ENCODE measurements around the gene B3GALNT2. TPM values are rescaled to one million over a fixed set of nuclear protein-coding genes. Genes with fewer than 3 reads are reported as not detected.

Gene B3GALNT2
- total and polyA plus RNA-seq, 2 donors (not counting 1 experiment from before 2014, with no cell fraction given) = 5.6 to 12.2 TPM

- ChIA-PET CTCF (interaction anchor here (0.6 kb wide), 1 partner anchor 317 kb away, joined by 6 read pairs; no protein-coding TSS in a partner anchor), POLR2A (no interaction called here)
- H3K27ac ChIP-seq (ENCODE audit: low read length in 2 of 2) = no peak overlapping the region
- Mint-ChIP-seq H3K27ac (no peak overlapping the region), H3K4me3 (no peak overlapping the region), H3K27me3 (no peaks in the 10 kb centered on the region), H3K9me3 (ENCODE audit: insufficient read depth) (no peaks in the 10 kb centered on the region), H3K4me1 (no peaks in the 10 kb centered on the region)
- no peak overlapping the region for H3K9ac ChIP-seq (ENCODE audit: low read length)
- H3K36me3 ChIP-seq (replicated peaks in 1 of 2; ENCODE audit: control extremely low read depth in 1 of 2, control insufficient read depth in 1 of 2, extremely low read depth in 1 of 2, insufficient read depth in 2 of 2, low read length in 1 of 2) = peaks cover 3 to 16% of the 10 kb centered on the region in 2 experiments
- intact Hi-C loops (cut with micrococcal nuclease) = no loop called here
- no peak for DNase-seq
- no peak overlapping the region for H3K4me2 ChIP-seq (replicated peaks; ENCODE audit: low read depth, low read length, poor library complexity, severe bottlenecking)
- no peaks in the 10 kb centered on the region for H4K20me1 ChIP-seq (ENCODE audit: control insufficient read depth, insufficient read depth, low read length, poor library complexity, severe bottlenecking)
- H2AFZ ChIP-seq (ENCODE audit: insufficient read depth, low read depth, low read length, poor library complexity, severe bottlenecking) = no peak overlapping the region
- no peak for ATAC-seq (ENCODE audit: low read depth)
- no peak overlapping the region for H3K4me3 ChIP-seq (ENCODE audit: control extremely low read depth in 1 of 5, extremely low read depth in 1 of 5, insufficient read depth in 1 of 5, low read depth in 2 of 5, low read length in 4 of 5)
- no peaks in the 10 kb centered on the region for H3K27me3 ChIP-seq (replicated peaks in 1 of 4; ENCODE audit: control extremely low read depth in 1 of 4, control insufficient read depth in 3 of 4, insufficient read depth in 4 of 4, low read length in 3 of 4)
- no peaks in the 10 kb centered on the region for H3K4me1 ChIP-seq (ENCODE audit: control insufficient read depth in 2 of 2, insufficient read depth in 2 of 2, low read length in 2 of 2)
- no peaks in the 10 kb centered on the region for H3K79me2 ChIP-seq (ENCODE audit: control insufficient read depth, insufficient read depth, low read length)
- no peak for TF ChIP-seq CTCF (IDR thresholded peaks at IDR 0.05)
- no peak for TF ChIP-seq EZH2 (IDR thresholded peaks at IDR 0.05; ENCODE audit: borderline replicate concordance, insufficient read depth, low read depth, low read length, poor library complexity, severe bottlenecking)
- 100% methylated on average over 3 of the region's 8 CpGs for WGBS (ENCODE audit: insufficient coverage)
- H3K9me3 ChIP-seq (ENCODE audit: control extremely low read depth in 1 of 3, control insufficient read depth in 2 of 3, insufficient read depth in 1 of 3, low read length in 2 of 3) = no peaks in the 10 kb centered on the region
Measured at GRCh38 chr1:235454021-235454420, 50.2 kb downstream of the B3GALNT2 start.

- Mint-ChIP-seq H3K27ac (no peak overlapping the region), H3K27me3 (no peaks in the 10 kb centered on the region), H3K9me3 (ENCODE audit: insufficient read depth) (no peaks in the 10 kb centered on the region), H3K4me1 (no peaks in the 10 kb centered on the region), H3K4me3 (no peak overlapping the region)
- H3K9me3 ChIP-seq (ENCODE audit: control extremely low read depth in 1 of 3, control insufficient read depth in 2 of 3, insufficient read depth in 1 of 3, low read length in 2 of 3) = no peaks in the 10 kb centered on the region
- POLR2A ChIA-PET = interaction anchor here (0.5 kb wide), 1 partner anchor 57 kb away, joined by 4 read pairs; no protein-coding TSS in a partner anchor
- H3K4me1 ChIP-seq (ENCODE audit: control insufficient read depth in 2 of 2, insufficient read depth in 2 of 2, low read length in 2 of 2) = no peaks in the 10 kb centered on the region
- H4K20me1 ChIP-seq (ENCODE audit: control insufficient read depth, insufficient read depth, low read length, poor library complexity, severe bottlenecking) = no peaks in the 10 kb centered on the region
- 75% methylated on average over 2 of the region's 2 CpGs for WGBS (ENCODE audit: insufficient coverage)
- CTCF ChIA-PET = interaction anchor here (1.4 kb wide), 1 partner anchor 36 kb away, joined by 3 read pairs; no protein-coding TSS in a partner anchor
- H2AFZ ChIP-seq (ENCODE audit: insufficient read depth, low read depth, low read length, poor library complexity, severe bottlenecking) = no peak overlapping the region
- no peak overlapping the region for H3K4me3 ChIP-seq (ENCODE audit: control extremely low read depth in 1 of 5, extremely low read depth in 1 of 5, insufficient read depth in 1 of 5, low read depth in 2 of 5, low read length in 4 of 5)
- H3K27me3 ChIP-seq (replicated peaks in 1 of 4; ENCODE audit: control extremely low read depth in 1 of 4, control insufficient read depth in 3 of 4, insufficient read depth in 4 of 4, low read length in 3 of 4) = no peaks in the 10 kb centered on the region
- DNase-seq (no peak), ATAC-seq (ENCODE audit: low read depth) (no peak)
- TF ChIP-seq EZH2 (IDR thresholded peaks at IDR 0.05; ENCODE audit: borderline replicate concordance, insufficient read depth, low read depth, low read length, poor library complexity, severe bottlenecking) (no peak), CTCF (IDR thresholded peaks at IDR 0.05) (no peak)
- H3K4me2 ChIP-seq (replicated peaks; ENCODE audit: low read depth, low read length, poor library complexity, severe bottlenecking) = no peak overlapping the region
- H3K36me3 ChIP-seq (replicated peaks in 1 of 2; ENCODE audit: control extremely low read depth in 1 of 2, control insufficient read depth in 1 of 2, extremely low read depth in 1 of 2, insufficient read depth in 2 of 2, low read length in 1 of 2) = peaks cover 1 to 30% of the 10 kb centered on the region in 2 experiments
- no peak overlapping the region for H3K27ac ChIP-seq (ENCODE audit: low read length in 2 of 2)
- H3K79me2 ChIP-seq (ENCODE audit: control insufficient read depth, insufficient read depth, low read length) = no peaks in the 10 kb centered on the region
- intact Hi-C loops (cut with micrococcal nuclease) = no loop called here
- H3K9ac ChIP-seq (ENCODE audit: low read length) = no peak overlapping the region
Measured at GRCh38 chr1:235450886-235451483, 53.3 kb downstream of the B3GALNT2 start.
